ENCODE data around the gene RXRA.

- TF ChIP-seq CTCF (IDR thresholded peaks at IDR 0.05) (no peak), EZH2 (IDR thresholded peaks at IDR 0.05; ENCODE audit: borderline replicate concordance, insufficient read depth, low read depth, low read length, poor library complexity, severe bottlenecking) (no peak)
Measured at GRCh38 chr9:134453776-134454475, 127.7 kb downstream of the RXRA start.
